Endothelial cell of umbilical vein (primary cell): ENCODE results near the gene MFNG.

Experiments
- EZH2 ChIP-seq: IDR thresholded peaks from 2 replicates; pipeline ENCODE4 v1.6.1; 2012; ENCODE audit warnings: borderline replicate concordance, low read depth, mild to moderate bottlenecking, moderate library complexity, low read length, inconsistent platforms; ENCODE audit not compliant: severe bottlenecking
- FOS ChIP-seq: IDR thresholded peaks from 2 replicates; pipeline ENCODE4 v1.6.1; 2011; ENCODE audit warnings: mild to moderate bottlenecking, low read length, moderate library complexity, borderline replicate concordance; ENCODE audit not compliant: insufficient read depth
- GATA2 ChIP-seq: IDR thresholded peaks from 2 replicates; pipeline ENCODE4 v1.7.0; 2011; ENCODE audit warnings: low read depth, mild to moderate bottlenecking, moderate library complexity, mixed read lengths, low read length; ENCODE audit not compliant: insufficient read length, insufficient read depth
- JUN ChIP-seq: IDR thresholded peaks from 2 replicates; pipeline ENCODE4 v1.6.1; 2011; ENCODE audit warnings: borderline replicate concordance, low read depth; ENCODE audit not compliant: insufficient read length, insufficient read depth
- MAX ChIP-seq: IDR thresholded peaks from 2 replicates; pipeline ENCODE4 v1.6.1; 2011; ENCODE audit not compliant: insufficient read depth, insufficient read length
- MYC ChIP-seq: IDR thresholded peaks from one replicate; pipeline ENCODE4 v1.6.1; 2011; ENCODE audit warnings: mild to moderate bottlenecking, low read depth, low read length
- POLR2A ChIP-seq: IDR thresholded peaks from 2 replicates; pipeline ENCODE4 v1.6.1; 2012; ENCODE audit warnings: low read depth, mild to moderate bottlenecking, control low read depth, low read length
- POLR2AphosphoS5 ChIP-seq: IDR thresholded peaks from 2 replicates; pipeline ENCODE4 v1.6.1; 2012; ENCODE audit warnings: low read depth, mild to moderate bottlenecking, control low read depth, low read length, moderate library complexity; ENCODE audit not compliant: insufficient read depth
- TF ChIP-seq, protein P1 (sequence below), 2 donors: IDR thresholded peaks; 1 replicate in 1 of 2; 2 replicates in 1 of 2; pipeline ENCODE4 v1.5.1; 2011; ENCODE audit warnings: low read length in 2 of 2, mild to moderate bottlenecking in 2 of 2, moderate library complexity in 2 of 2, control low read depth in 1 of 2, inconsistent platforms in 1 of 2, low read depth in 1 of 2; ENCODE audit not compliant: insufficient read depth in 1 of 2; ENCODE audit errors: extremely low read depth in 1 of 2

DNA sequence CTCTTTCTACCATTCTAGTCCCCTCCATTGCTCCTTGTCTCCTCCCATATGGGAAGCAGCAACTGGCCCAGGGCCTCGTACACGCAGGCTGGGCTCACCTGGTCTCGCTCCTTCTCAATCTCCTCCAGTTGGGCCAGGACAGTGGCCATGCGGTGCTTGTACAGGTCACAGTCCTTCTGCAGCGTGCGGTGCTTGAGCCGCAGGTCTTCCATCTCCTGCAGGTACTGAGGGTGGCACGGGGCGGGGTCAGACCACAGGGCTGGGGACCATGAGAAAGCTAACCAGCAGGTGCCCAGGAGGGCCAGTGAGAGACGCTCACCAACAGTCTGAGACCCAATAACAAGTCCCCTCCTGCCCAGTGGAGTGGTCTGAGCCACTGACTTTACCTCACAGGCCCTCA is 21.5 kb upstream of the MFNG start:
- TF ChIP-seq, protein P1, sequence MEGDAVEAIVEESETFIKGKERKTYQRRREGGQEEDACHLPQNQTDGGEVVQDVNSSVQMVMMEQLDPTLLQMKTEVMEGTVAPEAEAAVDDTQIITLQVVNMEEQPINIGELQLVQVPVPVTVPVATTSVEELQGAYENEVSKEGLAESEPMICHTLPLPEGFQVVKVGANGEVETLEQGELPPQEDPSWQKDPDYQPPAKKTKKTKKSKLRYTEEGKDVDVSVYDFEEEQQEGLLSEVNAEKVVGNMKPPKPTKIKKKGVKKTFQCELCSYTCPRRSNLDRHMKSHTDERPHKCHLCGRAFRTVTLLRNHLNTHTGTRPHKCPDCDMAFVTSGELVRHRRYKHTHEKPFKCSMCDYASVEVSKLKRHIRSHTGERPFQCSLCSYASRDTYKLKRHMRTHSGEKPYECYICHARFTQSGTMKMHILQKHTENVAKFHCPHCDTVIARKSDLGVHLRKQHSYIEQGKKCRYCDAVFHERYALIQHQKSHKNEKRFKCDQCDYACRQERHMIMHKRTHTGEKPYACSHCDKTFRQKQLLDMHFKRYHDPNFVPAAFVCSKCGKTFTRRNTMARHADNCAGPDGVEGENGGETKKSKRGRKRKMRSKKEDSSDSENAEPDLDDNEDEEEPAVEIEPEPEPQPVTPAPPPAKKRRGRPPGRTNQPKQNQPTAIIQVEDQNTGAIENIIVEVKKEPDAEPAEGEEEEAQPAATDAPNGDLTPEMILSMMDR (IDR thresholded peaks at IDR 0.05; ENCODE audit: extremely low read depth in 1 of 2, insufficient read depth in 1 of 2, low read depth in 1 of 2, low read length in 2 of 2), result no peak
- TF ChIP-seq POLR2A, result no peak
- no peak for TF ChIP-seq EZH2
- no peak for TF ChIP-seq MYC
- TF ChIP-seq POLR2AphosphoS5, result no peak
- no peak for TF ChIP-seq GATA2
- TF ChIP-seq FOS, result no peak
- TF ChIP-seq MAX, result no peak
- TF ChIP-seq JUN, result no peak
